DND-41 (cell line): Measurements from ENCODE around the gene ATXN7L1.

Experiments
- EZH2 ChIP-seq: IDR thresholded peaks from 3 replicates; pipeline ENCODE4 v1.6.1; 2012; ENCODE audit warnings: borderline replicate concordance, low read depth, mild to moderate bottlenecking, moderate library complexity, low read length, inconsistent platforms; ENCODE audit not compliant: severe bottlenecking
- TF ChIP-seq, protein P1 (sequence below): IDR thresholded peaks from 2 replicates; pipeline ENCODE4 v1.5.1; 2012; ENCODE audit warnings: borderline replicate concordance, low read length, moderate library complexity, mild to moderate bottlenecking; ENCODE audit not compliant: poor library complexity, severe bottlenecking; ENCODE audit errors: extremely low read depth

- TF ChIP-seq, protein P1, sequence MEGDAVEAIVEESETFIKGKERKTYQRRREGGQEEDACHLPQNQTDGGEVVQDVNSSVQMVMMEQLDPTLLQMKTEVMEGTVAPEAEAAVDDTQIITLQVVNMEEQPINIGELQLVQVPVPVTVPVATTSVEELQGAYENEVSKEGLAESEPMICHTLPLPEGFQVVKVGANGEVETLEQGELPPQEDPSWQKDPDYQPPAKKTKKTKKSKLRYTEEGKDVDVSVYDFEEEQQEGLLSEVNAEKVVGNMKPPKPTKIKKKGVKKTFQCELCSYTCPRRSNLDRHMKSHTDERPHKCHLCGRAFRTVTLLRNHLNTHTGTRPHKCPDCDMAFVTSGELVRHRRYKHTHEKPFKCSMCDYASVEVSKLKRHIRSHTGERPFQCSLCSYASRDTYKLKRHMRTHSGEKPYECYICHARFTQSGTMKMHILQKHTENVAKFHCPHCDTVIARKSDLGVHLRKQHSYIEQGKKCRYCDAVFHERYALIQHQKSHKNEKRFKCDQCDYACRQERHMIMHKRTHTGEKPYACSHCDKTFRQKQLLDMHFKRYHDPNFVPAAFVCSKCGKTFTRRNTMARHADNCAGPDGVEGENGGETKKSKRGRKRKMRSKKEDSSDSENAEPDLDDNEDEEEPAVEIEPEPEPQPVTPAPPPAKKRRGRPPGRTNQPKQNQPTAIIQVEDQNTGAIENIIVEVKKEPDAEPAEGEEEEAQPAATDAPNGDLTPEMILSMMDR, result no peak
- TF ChIP-seq EZH2, result no peak
Measured at GRCh38 chr7:105565190-105565589, 311.2 kb downstream of the ATXN7L1 start.
